T-helper 1 cell (primary cell): Measurements from ENCODE around the gene GAR1.
"Not testable (repeated sequence)": the region's sequence is repeated elsewhere in the genome, so short reads cannot be mapped to it uniquely, and the experiment has no call there.

Source experiments
- DNase-seq, 5 donors: peaks; one replicate each; pipeline ENCODE4 v3.0.0-alpha.2; 2012 to 2020
- total RNA-seq, 4 donors: gene quantifications; one replicate each; lab custom pipeline; 2026; lab: John Stamatoyannopoulos, UW

Gene GAR1
- total RNA-seq = 4.1 to 8.5 (median 6.7) reads per million in 4 donors

GRCh38 chr4:109815151-109816081, at the start of gene GAR1:
TSS of gene GAR1 (plus strand) at chr4:109815762. CDS start at chr4:109816165, 403 bp downstream.
- DNase-seq = peak; percentile 72 to 96 (median 84)

- not testable (repeated sequence) for DNase-seq
These were observed 33.5 kb upstream of the GAR1 start for GRCh38 chr4:109782092-109782491.

GRCh38 chr4:109786846-109787245, 28.7 kb upstream of the GAR1 start:
- no peak for DNase-seq

GRCh38 chr4:109787807-109788206, 27.8 kb upstream of the GAR1 start:
- no peak for DNase-seq

- no peak for DNase-seq
These were observed 20.5 kb upstream of the GAR1 start for GRCh38 chr4:109795059-109795458.

- no peak for DNase-seq
These were observed 16.7 kb upstream of the GAR1 start for GRCh38 chr4:109798866-109799265.

- DNase-seq = no peak
These were observed 14.3 kb upstream of the GAR1 start for GRCh38 chr4:109801099-109801789.

- no peak for DNase-seq
These were observed 13.7 kb upstream of the GAR1 start, which contains the start of gene CFI for GRCh38 chr4:109801895-109802319. TSS of gene CFI (minus strand) at chr4:109801999. CDS start at chr4:109801971, 28 bp downstream.

- DNase-seq = peak in 2 of 5 donors; percentile 10 to 33
These were observed 11.5 kb upstream of the GAR1 start for GRCh38 chr4:109803924-109804571.

- DNase-seq = no peak
These were observed 5.9 kb upstream of the GAR1 start for GRCh38 chr4:109809655-109810054.

- DNase-seq = no peak
These were observed 4.8 kb upstream of the GAR1 start for GRCh38 chr4:109810552-109811387.

GRCh38 chr4:109811707-109812106, 3.9 kb upstream of the GAR1 start:
- peak in 1 of 5 donors; percentile 41 for DNase-seq

GRCh38 chr4:109816082-109816442, 500 bp downstream of the GAR1 start:
- peak; percentile 14 to 50 (median 43) for DNase-seq

GRCh38 chr4:109816894-109817293, 1.3 kb downstream of the GAR1 start:
- peak in 1 of 5 donors; percentile 42 for DNase-seq

GRCh38 chr4:109818268-109818667, 2.7 kb downstream of the GAR1 start:
- no peak for DNase-seq

- DNase-seq = no peak
These were observed 5.0 kb downstream of the GAR1 start for GRCh38 chr4:109820563-109820962.

- DNase-seq = no peak
These were observed 5.6 kb downstream of the GAR1 start for GRCh38 chr4:109821185-109821584.

GRCh38 chr4:109826719-109827118, 11.2 kb downstream of the GAR1 start:
- no peak for DNase-seq

GRCh38 chr4:109827672-109828071, 12.1 kb downstream of the GAR1 start, which contains the start of gene RRH:
TSS of gene RRH (plus strand) at chr4:109827972. CDS start at chr4:109828028, 56 bp downstream.
- no peak for DNase-seq

GRCh38 chr4:109833756-109834155, 18.2 kb downstream of the GAR1 start:
- DNase-seq = no peak

- DNase-seq = no peak
These were observed 21.4 kb downstream of the GAR1 start for GRCh38 chr4:109836985-109837384.
